Measurements from ENCODE around the gene PCSK2.

PCSK2 gene

DNA sequence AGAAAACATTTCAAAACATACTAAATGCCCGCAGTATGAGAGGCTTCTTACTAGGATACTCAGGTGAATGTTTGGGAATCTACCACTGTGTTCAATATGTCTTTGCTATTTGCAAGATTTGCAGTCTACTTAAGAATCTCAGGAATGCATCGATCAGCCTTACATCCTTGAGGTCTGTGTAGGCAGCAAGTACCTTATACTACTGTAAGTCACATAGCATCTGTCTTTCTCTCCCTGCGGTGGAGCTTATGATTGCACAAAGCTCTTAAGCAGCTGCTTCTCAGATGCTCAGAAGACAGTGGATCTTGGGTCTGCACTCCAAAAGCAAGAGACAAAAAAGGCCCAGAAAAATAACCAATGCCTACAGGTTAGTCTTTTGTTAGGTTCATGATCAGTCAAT lies 21.4 kb downstream of the PCSK2 start:
- DNase-seq, result no peak

DNA sequence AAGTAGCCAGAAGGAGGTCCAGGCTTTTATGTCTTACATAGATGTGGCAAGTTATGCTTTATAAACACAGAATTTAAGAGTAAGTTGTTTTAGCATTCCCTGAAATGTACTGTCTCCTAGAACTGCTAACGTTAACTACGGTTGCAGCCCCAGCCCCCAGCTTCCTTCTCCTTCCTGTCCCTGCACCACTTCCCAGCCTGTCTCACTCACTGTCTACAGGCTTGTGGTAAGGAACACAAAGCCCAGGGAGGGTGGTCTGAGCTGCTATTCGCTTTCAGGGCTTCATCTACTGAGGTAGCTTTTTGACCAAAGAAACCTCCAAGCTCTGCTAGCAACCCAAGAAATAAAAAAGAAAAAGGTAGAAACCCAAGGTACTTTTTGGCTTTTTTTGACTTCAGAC lies 35.9 kb downstream of the PCSK2 start:
- no peak for DNase-seq

DNA sequence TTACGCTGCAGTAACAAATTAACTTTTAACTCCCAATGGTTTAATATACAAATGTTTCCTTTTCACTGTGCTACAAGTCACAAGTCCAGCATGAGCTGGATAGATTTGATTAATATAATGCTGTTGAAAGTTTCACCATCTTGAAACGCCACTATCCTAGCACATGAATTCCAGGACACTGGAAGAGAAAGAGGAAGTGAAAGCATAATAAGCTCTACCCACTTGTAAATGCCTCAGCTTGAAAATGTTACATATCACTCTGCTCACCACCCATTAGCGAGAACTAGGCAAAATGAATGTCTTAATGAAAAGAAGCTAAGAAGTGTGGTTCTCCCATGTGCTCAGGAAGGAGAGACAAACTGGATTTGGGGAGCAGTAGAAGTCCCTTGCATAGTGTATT lies 46.9 kb downstream of the PCSK2 start:
- no peak for DNase-seq

DNA sequence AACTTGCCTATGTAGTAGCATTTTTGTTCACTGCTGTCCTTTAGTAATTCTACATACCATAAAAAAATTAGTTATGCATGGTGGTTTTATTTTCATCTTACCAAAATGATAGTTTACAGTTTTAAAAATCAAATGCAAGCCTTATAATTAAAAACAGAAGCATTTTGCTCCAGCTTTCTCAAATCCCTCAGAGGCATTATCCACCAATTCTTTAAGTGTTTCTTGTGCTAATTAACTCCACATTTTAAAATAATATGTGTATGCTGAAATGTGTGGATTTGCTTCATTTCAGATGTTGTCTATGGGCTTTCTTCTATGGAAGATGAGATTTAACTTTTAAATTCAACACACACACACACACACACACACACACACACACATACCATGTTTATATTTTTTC lies 49.3 kb downstream of the PCSK2 start:
- no peak for DNase-seq

DNA sequence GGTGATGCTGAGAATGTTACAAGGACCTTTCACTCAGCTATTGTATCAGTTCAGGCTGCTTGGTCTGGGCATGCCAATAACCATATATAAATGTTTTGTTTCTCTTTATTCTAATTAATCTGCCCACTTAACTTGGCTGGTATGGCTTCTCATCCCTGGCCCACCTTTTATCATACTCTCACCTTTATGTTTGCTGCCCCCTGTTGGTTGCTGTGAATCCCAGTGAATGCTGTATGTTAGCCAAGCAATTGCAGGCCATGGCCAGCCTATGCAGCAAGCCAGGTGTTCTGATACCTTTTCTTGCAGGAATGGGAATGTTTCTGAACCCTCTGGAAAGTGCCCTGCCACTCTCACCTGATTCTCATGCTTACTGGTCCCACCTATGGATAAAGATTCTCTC lies 54.6 kb downstream of the PCSK2 start:
- no peak for DNase-seq

DNA sequence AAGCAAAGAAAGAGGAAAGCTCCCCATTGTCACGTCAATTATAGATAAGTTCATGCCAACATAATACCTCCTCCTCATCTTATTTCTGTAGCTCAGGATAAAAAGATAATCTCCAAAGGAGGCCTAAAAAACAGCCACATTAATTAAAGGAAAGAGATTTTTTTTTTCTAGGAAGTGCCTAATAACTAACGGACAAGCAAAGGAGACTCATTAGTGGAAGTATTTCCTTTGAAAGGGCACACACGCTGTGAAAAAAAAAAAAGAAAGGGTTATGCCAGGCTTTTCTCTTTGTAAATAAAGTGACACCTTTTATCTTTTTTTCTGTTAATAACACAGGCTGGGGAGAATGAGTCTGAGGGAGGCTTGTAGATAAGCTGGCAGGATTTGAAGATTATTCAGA lies 55.7 kb downstream of the PCSK2 start:
- DNase-seq, result no peak

DNA sequence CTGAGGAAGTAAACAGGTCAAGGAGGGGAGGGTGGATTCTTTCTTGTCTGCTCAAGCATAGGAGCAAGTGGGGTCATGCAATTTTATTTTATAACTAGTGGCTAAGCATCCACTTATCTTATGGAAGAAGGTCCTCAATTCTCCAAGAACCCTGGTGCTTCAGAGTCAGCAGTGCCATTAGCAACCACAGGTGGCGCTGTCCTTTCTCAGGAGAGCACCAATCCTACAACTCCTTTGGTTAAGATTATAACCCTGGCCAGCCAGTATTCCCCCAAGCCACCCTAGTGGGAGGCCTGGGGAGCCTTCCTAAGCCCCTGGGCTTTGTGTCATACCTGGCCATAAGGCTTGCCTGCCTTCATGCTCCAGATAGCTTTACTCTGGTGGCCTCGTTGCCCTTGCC lies 60.7 kb downstream of the PCSK2 start:
- no peak for DNase-seq

DNA sequence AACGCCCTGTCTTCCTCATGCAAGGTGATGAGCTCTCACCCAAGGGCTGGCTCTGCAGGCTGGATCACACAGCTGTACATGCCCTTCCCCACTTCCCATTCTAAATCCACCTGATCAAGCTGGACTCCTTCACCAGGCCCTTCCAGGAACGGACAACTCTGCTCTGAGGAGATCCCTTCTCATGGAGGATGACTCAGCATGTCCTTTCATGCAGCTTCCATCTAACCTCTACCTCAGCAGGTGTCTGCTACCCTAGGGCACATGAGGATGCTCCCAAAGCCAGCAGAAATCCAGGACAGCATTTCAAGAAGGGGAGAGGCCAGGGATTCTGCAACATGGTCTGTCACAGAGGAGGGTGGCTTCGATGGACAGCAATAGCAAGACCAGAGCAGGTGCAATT lies 61.2 kb downstream of the PCSK2 start:
- DNase-seq, result no peak

DNA sequence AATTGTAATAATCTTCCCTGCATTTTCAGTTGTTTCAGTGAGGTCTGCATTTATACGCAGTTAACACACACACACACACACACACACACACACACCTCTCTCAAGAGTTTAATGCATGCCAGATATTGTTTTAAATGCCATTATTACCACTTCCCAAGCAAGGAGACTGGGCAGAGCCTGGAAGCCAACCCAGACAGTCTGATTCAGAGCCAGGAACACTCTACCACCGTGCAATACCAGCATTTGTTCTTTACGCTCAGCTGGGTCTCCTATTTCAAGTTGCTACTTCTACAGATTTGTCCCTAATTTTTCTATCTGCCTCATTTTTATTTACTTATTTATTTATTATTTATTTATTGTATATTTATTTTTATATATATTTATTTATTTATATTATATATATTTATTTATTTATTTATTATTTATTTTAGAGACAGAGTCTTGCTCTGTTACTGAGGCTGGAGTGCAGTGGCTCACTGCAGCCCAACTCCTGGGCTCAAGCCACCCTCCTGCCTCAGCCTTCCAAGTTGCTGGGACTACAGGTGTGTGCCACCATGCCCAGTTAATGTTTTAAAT lies 68.4 kb downstream of the PCSK2 start:
- peak in 1 of 14 donors; percentile 10 for DNase-seq

DNA sequence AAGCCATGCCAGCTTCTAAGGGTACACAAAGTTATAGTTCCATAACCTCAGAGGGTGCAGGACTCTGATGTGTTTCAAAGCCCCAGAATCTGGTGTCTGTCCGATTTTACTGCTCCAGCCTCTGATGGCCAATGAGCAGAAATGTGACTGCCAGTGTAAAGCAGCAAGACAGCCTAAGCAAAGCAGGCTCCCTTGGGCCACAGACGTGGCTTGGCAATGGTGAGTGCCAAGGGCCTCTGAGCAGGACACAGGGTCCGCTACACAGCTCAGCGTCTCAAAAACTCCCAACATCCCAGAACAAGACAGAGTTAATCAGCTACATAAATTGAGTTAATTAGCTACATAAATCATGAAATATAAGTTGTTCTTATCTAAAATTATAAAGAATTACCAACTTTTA lies 69.2 kb downstream of the PCSK2 start:
- peak in 1 of 14 donors; percentile 7 for DNase-seq

DNA sequence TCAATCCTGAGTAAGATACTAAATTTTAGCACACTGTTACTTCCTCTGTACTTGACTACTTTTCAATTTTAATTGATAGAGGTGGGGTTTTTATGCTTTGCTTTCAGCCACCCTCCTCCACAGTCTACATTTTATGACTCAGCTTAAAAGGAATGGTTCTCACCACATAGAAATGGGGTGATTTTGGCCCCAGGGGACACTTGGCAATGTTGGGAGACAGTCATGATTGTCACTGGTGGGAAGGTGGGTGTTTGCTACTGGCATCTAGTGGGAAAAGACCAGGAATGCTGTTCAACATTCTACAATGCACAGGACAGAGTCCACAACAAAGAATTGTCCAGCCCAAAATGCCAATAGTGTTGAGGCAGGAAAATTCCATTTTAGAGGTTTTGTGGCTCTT lies 71.3 kb downstream of the PCSK2 start:
- no peak for DNase-seq

DNA sequence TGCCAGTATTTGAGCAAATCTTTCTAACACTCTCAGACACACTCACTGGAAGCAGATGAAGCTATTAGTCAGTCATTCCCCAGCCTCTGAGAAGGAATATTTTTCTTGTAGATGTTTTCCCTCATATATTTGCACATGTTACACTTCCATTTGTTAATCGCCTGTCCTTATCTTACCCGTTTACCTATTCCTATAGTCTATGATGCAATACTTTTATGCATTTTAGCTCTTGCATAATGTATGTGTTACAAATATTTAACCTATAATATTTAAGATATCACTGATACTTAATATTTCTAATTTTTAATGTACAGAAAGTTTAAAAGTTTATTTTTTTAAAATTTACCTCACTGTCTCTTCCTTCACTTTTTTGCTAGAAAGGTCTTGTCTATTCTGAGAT lies 71.9 kb downstream of the PCSK2 start:
- no peak for DNase-seq

DNA sequence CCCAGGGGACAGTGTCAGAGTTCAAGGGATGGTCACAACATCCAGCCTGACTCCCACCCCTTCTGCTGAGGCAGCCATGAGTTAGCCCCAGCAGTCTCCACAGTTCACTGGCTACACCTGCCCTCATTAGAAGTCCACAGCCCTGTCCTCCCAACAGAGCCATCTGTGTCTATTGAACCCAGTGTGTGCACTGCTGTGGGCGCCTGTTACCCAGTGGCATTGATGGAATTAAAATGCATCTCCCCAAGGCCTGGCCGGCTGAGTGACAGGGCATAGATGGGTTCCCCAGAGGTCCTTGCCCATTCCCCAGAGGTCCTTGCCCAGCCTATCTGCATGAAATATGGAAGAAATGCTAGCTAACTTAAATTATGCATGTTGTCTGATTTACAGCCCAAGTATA lies 73.3 kb downstream of the PCSK2 start:
- no peak for DNase-seq

DNA sequence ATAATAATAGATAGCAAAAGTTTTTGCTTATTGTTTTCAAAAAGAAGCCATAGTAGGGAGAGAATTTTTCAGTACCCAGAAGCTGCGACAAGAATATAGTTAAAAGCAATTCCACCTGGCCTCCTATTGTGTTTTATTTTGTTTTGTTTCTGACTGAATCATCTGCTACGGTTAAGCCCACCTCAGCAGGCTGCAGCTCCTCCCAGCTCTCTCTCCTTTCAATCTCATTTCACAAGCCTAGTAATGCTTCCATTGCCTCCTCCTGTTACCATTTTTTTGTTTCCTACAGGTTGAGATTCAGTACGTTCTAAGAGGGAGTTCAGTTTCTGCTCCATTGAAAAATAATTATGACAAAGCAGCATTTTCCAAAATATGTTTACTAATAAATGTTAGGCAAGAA lies 77.9 kb downstream of the PCSK2 start:
- DNase-seq, result no peak

DNA sequence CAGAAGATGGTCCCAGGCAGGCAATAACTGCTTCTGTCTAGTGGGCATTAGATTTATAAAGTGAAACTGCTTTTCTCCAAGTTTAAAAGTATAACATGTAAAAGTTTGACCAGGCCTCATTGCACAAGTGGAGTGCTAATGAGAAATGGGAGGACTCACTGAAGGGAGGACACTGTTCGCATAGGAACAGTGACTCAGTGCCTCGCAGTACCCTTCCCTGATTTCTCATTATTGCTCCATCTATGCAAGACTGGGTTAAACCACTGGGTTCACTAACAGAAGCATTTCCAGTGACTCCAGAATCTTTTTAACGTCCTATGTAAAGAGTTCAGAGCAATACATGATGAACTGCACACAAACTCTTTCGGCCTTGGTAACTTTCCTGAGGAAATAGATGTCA lies 79.6 kb downstream of the PCSK2 start:
- no peak for DNase-seq

DNA sequence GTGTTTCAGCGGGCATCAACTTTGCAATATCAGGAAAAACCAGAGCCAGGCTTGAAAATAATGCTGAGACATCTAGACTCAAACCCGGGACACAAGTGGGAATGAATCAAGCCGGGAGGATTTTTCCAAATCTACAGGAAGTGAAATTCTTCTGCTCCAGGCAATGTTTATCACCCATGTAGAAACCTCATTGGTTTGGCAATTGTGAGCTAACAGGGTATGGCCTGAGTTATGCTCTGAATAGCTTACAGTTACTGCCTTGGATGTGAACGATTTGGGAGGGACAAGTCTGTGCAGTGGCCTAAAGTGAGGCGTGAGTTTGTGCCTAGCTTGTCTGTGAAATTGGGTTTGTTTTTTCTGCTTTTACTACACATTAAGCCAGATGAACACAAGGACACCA lies 87.4 kb downstream of the PCSK2 start:
- DNase-seq, result no peak

DNA sequence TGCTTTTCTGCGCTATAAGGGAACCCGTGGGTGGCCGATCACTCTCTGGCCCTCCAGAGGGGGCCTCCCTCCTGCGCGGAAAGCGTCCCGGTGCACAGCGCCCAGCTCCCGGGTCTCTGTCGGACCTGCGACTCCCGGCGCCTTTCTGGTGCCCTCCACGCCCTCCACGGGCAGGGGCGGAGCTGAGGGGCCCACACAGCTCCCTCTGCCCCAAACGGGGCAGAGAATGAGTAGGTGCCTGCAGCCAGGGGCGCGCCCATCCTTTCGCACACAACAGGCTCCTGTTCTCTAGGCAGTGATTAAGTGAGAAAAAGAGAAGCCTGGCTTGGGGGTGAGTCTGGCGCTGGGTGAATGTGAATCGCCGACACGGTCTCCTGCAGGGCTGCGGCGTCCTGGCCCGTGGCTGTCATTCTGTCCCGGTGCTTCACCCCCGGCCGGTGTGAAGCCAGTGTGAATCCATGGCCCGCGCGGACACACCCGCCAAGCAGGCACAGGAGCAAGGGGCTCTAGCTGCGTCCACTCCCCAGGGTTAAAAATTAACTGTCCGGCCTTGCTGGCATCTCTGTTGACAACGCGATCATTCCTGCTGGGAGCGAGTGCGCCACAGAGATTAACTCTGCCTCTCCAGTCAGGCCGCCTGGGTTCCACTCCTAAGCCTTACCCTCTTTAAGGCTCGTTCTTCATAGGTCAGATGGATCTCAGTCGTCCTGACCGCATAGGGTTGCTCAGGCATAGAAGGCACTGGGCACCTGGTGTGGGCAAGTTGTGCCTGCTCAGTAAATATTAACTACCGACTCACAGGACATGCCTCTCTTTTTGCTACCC lies 88.8 kb downstream of the PCSK2 start:
- DNase-seq, result peak in 1 of 14 donors; percentile 23

DNA sequence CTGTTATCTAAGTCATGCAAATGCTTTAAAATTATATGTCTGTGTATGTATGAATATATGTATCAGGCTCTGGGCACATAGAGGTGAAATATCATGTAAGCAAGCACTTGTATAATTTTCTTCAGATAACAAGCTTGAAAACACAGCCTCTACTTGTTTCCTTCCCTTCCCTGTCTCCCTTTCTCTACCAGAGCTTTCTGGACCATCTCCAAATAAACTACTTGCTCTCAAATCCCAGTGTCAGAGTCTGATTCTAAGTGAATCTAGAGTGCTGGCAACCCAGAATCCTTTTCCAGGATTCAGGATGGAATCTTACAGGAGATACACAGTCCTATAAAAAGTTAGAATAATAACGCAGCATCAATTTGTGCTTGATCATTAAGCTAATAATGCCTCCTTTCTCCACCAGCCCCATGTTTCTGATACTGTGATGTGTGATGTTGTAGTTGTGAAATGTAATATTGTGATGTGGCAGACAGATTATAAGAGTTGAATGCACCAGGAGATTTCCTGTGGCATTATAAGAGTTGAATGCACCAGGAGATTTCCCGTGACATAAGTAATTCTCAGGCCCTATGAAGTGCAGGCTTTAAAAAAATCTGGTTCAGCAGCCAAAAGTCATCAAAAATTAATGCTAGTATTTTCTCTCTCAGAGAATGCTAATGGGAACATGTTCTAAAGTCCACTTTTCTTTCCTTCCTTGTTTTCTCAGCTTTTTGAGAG lies 89.6 kb downstream of the PCSK2 start:
- peak in 1 of 14 donors; percentile 23 for DNase-seq

DNA sequence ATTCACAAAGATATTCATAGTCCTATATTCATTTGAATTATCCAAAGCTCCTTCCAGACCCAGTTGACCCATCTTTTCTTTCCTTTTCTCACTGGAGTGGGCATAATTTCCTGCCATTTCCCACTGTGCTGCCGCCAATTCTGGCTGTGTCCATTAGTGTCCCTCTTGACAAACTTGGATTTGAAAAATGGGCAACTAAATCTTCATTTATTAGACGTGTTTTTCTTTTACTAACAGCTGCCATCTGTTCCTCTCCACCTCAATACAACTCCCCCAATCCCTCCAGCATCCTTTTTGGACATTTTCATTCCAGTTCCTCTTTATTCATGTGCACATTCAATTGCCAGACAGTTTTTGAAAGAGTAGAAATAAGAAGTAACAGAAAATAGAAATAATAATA lies 90.5 kb downstream of the PCSK2 start:
- no peak for DNase-seq

DNA sequence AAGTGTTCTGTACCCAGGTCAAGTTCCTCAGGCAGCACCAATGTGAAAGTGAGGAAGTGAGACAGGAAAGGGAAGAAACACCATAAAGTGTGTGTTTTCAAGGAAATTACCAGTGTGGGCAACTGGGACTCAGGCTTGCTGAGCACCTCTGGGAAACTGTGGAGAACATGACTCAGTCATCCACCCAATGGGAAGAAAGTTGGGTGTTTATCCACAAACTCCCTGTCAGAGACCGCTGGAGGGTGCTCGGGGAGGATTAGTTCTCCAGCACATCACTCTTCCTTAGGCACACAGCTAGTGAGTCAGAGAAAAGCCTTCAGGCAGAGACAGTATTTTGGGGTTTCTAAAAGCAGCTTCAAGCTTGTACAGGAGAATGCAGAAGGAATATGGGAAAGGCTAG lies 93.6 kb downstream of the PCSK2 start:
- no peak for DNase-seq

DNA sequence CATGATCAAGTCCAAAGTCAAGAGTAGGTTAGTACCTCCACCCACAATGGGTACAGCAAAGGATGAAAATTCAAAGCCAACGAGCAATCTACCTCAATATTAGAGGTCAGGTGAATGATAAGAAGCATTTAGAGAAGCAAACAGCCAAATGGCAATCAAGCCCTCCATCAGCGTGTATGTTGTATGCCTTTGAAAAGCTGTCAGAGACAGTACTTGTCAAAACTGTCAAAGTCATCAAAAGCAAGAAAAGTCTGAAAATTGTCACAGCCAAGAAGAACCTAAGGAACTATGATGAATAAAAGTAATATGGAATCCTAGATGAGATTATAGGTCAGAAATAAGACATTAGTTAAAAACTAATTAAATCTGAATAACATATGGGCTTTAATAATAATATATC lies 99.3 kb downstream of the PCSK2 start:
- DNase-seq, result no peak

DNA sequence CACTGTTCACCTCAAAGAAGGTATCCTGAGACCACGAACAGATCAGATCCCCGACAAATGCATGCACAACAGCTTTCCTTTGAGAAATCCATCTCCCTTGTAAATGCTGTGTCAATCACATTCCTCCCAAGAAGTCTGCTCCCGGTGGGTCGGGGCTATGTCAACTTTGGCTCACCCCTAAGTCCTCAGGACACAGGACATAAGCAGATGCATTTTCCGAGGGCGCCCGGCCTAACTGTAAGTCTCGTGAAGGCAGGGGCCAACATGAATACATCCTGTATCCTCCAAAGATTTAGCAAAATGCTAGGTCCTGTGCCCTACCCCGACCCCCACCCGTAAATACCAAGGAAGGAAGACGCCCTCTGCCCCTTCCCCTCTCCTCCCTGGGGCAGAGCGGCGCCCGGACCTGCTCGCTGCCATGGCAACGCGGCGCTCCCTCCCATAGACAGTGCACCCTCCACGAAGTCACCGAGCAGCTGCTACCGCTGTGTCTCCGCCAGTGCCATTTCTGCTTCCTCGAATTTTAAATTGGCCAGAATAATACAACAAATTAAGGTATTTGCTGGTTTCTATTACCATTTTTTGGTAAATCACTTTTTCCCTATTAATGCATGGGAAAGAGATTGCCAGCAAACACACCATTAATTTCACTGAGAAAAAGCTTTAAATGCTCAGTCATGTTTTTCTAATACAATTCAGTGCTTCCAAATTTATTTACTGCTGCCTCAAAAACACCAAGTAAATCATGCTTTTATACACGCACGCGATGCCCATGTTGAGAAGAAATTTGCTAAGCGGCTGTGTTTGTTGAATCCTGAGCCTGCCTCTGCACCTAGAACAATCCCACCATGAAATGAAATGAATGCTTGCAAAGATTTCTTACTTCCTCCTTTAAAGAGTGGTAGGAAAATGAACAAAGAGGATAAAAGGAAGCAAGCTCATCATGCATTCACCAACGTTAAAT lies 100.6 kb downstream of the PCSK2 start:
- peak in 1 of 14 donors; percentile 53 for DNase-seq

DNA sequence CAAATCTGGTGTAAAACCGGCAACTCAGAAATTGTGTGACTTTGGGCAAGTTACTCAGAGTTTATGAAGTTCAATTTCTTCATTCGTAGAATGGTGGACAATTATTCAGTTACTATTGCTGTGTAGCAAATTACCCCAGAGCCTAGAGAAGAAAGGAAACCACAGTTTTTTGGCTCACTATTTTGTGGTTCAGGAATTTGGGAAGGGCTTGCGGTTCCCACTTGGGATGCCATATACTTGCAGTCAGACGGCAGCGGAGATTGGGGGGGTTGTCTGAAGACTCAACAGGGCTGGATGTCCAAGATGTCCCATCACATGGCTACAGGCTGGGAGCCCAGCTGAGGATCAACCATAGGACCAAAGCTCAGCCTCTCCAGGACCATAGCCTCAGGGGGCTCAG lies 108.1 kb downstream of the PCSK2 start:
- DNase-seq, result no peak

Data from C1 segment of cervical spinal cord (tissue), 14 donors.